Measurements from ENCODE around the gene RBMS3.
"Not testable (repeated sequence)": the region's sequence is repeated elsewhere in the genome, so short reads cannot be mapped to it uniquely, and the experiment has no call there.

RBMS3 gene

DNA sequence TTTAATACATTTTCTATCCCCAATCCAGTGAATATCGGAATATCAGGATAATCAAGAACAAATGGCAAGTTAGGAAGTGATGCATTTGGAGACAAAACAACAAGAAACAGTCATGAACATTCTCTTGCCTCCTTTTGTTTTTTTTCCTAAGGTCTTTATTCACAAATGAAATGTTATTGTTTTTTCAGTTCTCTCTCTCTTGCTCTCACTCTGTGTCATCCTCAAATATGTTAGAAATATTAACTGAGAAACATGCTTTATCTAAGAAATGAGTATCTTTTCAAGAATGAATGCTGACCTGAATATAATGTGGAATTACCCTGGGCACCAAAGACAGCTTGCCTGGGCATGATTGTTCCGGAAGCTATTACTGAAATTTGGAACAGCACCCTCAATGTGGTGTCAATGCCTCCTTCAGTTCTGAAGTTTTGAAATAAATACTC lies 51.3 kb downstream of the RBMS3 start:
- no peak overlapping the region for H3K4me3 ChIP-seq
- peak overlapping the region in 7 of 21 experiments; percentile 10 to 70 (median 43) for H3K27ac ChIP-seq

DNA sequence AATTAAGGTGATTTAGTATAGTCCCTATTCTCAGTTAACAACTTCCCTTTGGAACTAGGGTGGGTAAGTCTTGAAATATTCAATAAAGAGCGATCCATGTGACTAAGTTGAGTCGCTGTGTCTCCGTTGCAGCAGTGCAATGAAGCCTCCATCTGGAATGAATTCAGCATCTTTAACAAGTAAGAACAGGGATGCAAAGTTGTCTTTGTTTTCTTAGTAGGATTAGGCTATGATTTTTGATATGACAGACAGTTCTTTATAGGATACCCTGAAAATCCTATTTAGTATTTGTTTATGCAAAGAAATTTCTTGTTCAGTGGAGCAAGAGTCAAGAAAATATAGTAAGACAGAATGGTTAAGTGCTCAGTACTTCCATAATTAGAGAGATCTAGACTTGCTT lies 52.7 kb downstream of the RBMS3 start:
- Histone ChIP-seq H3K27ac (peak overlapping the region in 5 of 21 experiments; percentile 10 to 64 (median 42)), H3K4me3 (no peak overlapping the region)

DNA sequence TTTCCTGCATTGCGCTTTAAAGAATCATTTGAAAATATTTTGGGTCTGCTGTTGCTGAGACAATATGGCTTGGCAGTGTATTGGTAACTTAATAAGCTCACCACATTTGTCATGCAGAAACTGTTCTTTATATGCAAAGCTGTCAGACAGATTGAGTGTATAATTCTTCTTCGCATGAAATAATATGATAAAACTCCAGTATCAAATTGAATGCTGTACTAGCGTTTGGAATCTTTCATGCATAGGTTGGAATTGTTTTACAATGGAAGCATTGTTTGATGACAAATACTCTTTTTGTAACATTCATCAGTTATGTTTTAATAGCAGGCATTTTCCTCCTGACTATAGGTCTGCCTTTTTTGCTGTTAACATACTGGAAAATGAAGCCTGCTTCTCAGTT lies 53.8 kb downstream of the RBMS3 start:
- Histone ChIP-seq H3K27ac (peak overlapping the region in 16 of 21 experiments; percentile 14 to 85 (median 72)), H3K4me3 (no peak overlapping the region)

DNA sequence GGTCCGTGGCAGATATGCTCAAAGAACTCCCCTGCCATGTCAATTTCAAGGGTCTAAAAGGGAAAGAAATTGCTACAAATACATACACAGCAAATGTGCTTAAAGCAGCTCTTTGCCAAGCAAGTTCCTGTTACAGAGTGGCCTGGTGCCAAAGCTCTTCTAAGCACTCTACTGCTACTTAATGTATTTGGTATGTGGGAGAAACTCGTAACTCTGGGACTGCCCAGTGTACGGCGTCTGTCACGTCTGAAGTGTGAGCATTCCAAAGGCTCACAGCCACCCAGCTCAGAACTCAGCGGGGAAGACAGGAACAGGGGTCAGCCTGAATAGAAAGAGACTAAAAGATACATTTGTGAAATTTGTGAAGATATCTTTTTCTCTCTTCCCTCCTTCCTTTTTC lies 54.6 kb downstream of the RBMS3 start:
- peak overlapping the region in 3 of 7 experiments; percentile 0 to 7 (median 3) for H3K4me3 ChIP-seq
- peak overlapping the region in 20 of 21 experiments; percentile 11 to 85 (median 69) for H3K27ac ChIP-seq

DNA sequence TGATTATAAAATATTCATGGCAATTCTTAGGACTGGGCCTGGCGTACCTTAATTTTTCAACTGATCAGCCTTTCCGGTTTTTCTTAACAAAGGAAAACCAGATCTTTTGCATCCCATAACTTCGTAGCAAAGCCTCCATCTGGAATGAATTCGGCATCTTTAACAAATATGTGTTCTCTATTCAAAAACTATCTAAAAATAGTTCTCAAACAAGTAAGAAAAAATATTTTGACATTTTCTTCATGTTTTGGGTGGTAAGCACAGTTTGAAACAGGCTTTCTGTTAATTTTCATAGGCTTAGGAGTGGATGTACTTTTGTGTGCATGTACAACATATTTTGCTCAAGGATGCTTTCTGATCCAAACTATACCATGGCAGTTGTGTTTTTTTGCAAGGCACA lies 55.1 kb downstream of the RBMS3 start:
- H3K27ac ChIP-seq = peak overlapping the region in 18 of 21 experiments; percentile 11 to 85 (median 72)
- H3K4me3 ChIP-seq = peak overlapping the region in 3 of 7 experiments; percentile 0 to 7 (median 3)

DNA sequence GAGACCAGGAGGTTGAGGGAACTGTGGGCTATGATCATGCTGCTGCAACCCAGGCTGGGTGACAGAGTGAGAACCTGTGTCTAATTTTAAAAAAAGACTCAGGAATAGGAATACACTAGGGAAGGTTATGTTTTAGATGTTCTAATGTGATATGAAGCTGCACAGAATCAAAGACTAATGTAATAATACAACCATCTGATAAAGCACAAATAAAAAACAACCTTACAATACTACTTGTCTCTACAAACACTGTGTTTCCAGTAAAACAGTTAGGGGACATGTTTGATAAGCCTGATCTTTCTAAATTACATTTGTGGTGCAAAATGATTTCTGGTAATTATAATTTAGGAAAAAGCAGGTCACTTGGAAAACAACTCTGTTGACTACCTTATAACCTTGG lies 56.7 kb downstream of the RBMS3 start:
- Histone ChIP-seq H3K4me3 (no peak overlapping the region), H3K27ac (peak overlapping the region in 1 of 21 experiments; percentile 4)

DNA sequence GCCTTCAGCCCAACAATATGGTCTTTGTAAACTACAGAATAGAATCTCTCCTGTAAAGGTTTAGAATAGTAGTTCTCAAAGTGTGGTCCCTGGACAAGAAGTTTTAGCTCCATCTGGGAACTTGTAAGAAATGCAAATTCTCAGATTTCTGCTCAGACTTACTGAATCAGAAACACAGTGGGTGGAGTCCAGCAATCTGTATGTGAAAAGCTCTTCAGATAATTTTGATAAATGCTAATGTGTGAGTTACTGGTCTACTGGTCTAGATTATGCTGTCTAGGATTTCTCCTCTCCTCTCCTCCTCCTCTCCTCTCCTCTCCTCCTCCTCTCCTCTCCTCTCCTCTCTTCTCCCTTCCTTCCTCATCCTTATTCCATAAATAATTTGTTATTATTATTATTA lies 57.5 kb downstream of the RBMS3 start:
- Histone ChIP-seq H3K4me3 (no peak overlapping the region), H3K27ac (no peak overlapping the region)

DNA sequence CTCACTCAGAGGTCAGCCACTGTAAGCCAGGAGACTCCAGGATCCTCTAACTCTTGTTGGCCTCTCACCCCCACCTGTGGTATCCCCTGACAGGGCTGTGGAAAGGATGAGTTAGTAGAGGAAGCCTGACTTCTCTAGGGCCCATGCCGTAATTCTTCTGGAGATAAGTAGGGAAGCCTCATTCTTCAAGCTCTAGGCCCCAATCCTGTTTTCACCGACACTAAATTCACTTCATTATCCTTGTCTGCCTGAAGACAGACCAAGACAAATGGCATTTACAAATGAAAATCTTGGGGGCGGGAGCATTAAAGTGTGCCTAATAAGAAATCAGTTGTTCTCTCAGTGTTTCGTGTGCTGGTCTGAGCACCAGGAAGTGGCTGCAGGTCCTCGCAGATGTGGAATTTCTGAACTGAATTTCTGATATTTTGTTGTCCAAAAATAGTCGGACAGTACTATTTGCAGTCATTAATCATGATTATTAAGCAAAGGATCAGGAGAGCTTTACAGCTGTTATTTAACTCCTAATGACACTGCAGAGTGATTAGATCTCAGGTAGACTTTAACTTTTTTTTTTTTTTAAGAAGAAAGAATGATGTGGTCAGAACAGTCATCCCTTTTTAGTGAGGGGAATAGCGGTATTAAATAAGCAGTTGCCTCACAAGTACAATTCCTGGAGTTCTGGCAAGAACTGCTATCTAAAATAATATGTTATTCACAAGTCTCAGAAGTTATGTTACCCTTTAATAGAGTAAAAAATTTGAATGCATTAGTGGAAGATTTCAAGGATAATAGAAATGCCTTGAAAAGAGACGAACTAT lies 58.4 kb downstream of the RBMS3 start:
- Histone ChIP-seq H3K27ac (peak overlapping the region in 1 of 21 experiments; percentile 19), H3K4me3 (no peak overlapping the region)

DNA sequence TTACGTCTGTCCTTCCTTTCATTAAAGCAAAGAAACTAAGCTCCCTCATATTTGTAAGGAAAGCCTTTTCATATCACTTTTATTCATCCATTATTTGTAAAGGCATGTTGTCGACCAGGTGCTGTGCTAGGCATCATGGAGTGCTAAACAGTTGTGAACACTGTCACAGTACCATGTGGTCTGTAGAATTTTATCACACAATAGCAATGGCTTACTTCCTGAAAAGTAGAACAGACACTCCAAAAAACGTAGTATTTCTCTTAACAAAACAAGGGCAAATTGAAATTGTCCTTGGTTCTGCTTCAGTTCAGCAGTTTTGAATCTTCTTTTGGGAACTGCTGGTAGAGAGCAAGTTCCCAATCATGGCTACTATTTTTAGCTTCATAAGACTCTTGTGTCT lies 63.3 kb downstream of the RBMS3 start:
- Histone ChIP-seq H3K4me3 (no peak overlapping the region), H3K27ac (no peak overlapping the region)

DNA sequence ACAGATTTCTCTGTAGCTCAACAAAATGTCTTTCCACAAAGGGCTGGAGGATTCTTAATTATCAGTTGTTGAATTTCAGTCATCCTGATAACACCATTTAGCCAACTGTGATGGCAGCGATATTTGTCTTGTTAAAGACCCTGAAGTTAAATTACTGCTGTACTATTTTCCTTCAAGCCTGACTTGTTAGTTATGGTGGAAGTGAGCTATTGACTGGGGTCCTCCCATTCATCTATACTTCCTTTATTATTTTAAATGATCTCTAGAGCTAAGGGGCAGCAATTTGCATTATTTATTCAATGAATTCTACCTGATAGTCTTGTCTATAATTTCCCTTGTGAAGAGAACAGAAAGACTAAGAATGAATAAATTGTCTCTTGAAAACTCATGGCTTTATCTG lies 64.1 kb downstream of the RBMS3 start:
- no peak overlapping the region for H3K4me3 ChIP-seq
- H3K27ac ChIP-seq = no peak overlapping the region

DNA sequence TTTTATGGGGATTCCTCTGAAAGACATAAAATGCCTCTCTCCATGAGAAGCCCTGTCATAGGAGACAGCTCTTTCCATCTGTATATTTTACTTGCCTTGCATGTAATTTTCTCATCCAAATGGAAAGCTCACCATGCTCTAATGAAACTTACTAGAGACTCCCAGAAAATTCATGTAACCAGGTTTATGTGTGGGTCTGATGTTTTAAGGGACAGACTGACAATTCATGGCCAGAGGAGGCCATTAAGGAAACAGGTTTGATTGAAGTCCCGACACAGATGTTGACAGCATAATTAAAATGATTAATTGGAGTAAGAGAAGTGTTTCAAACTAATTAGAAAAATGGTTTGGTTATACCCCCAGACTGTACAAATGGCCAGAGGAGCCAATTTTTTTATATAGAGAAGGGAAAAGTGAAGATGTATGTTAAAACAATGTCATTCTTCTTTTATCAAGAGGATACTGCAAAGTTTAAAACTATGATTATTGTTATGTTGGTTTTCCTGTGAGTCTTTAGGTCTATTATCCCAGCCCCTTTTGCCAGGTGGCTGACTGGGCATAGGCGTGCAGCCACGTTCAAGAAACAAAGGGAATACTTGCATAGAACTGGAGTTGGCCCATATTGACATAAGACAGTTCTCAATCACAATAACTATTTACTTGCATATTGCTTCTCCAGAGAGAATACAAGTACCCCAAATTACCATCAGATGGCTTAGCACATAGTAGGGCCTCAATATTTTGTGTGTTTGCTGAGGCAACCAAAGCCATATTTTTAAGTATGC lies 64.8 kb downstream of the RBMS3 start:
- no peak overlapping the region for H3K4me3 ChIP-seq
- H3K27ac ChIP-seq = no peak overlapping the region

DNA sequence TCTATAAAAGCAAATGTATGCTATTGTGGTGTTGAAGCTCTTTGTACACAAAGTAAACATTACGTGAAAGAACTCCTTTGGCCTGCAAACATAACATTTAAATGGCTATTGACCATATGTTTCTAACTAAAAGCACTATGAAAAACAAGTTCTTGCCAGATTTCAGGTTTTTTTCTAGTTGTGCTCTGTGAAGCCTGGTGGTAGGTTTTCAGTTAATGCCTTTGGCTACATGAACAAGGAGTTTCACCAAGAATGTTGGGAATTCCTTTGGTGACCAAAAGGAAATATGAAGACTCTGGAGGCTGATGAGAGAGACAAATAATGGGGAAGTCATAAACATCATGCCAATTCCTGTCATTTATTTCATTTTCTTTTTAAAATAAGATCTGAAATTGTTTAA lies 66.0 kb downstream of the RBMS3 start:
- H3K27ac ChIP-seq = no peak overlapping the region
- H3K4me3 ChIP-seq = no peak overlapping the region

DNA sequence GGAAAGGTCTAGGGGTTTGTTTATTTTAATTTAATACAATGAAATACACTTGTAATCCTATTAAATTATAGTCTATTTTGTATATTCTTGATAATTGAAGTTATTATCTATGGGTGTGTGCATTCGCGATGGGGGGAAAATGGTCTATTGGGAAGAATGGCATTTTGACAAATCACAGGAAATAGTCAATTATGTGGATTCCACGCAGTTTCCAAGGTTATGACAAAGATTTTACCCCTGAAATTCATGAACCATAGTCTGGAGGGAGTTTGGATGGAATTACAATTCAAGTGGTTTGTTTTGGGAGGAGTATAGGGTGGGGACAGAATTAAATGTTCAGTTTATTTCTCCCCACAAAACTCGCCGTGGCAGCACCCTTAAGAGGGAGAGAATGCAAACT lies 66.5 kb downstream of the RBMS3 start:
- H3K4me3 ChIP-seq = no peak overlapping the region
- no peak overlapping the region for H3K27ac ChIP-seq

DNA sequence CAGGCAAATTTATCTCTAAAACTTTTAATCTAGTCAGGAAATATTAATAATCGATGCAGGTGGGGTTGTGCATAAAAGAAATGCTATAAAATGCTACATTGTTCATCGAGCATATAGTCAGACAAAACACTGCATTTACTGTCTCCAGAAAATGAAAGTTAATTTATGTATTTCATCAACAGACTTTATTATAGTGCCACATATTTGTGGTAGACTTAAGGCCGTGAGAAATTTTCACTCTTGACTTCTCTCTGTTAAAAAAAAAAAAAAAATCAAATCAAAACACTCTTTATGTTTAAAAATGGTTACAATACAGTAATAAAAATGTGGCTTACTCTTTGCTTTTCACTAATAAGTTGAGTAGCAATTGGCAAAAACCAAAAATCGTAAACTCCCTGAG lies 67.4 kb downstream of the RBMS3 start:
- no peak overlapping the region for H3K4me3 ChIP-seq
- no peak overlapping the region for H3K27ac ChIP-seq

DNA sequence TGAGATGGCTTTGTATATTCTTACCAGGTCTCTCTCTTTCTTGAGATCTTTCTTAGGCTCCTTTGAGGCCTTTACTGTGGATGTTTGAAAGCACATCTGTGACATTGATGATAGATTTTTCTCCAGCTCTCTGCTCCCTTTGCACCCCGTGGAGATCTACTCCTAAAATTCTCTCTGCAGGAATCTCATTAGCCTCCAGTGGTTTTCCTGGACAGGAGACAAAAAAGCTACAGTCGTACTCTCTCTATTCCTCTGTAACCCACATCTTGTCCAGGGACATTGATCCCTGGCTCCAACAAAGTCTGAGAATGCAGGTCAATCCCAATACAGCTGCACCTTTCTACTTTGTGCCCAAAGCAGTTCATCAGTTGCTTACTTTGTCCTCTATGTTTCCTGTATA lies 68.2 kb downstream of the RBMS3 start:
- Histone ChIP-seq H3K27ac (no peak overlapping the region), H3K4me3 (no peak overlapping the region)

DNA sequence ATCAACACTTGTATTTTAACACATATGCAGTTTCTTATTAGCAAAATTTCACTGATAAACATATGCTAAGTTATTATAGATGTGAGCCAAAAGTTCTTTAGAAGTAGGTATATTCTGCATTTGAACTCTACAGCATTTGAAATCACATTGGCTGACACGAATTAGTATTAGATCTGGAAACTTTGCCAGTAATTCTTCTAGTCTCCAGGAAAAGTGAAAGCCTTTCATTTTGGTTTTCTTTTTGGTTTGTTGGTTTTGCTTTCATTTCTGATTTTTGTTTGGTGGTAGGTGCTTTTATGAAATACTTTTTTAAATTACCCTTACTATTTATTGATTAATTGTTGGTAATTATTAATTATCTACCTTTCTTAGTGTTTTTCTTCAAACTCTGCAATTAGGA lies 72.9 kb downstream of the RBMS3 start:
- Histone ChIP-seq H3K4me3 (no peak overlapping the region), H3K27ac (peak overlapping the region in 1 of 21 experiments; percentile 18)

DNA sequence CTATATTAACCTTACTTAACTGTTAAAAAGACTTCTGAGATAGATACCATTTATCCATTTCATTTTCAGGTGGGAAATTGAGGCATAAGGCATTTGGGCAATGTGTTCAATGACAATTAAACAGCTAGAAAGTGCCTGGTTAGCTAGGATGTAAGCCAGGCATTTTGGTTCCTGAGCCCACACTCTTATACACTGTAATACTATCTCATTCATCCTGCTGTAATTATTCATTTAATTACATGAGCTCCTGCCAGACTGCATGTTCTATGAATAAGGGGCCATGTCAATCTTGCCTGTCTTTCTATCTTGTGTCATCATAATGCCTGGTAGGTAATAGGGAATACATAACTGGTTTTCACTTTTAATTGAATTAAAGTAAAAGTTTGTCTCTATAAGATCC lies 74.0 kb downstream of the RBMS3 start:
- H3K4me3 ChIP-seq = no peak overlapping the region

DNA sequence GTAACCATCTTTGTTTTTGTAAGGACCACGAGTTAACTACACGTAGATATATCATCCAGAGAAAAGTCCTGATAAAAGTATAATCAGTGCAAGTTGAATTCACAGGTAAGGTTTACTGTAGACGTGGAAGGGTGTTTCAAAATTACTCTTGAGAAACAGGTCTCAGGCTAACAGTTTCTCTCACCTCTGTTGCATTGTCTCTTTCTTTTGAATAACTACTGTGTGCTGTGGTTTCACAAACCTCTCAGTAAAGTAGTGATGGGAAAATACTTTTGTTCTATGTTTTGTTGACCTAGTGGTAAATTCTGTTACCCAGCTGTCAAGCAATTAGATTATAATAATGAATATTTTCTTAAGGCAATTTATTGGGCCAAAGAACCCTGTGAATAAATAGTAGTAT lies 75.2 kb downstream of the RBMS3 start:
- no peak overlapping the region for H3K4me3 ChIP-seq

More for the DNA sequence above, 74.0 kb downstream of the RBMS3 start:
- no peak overlapping the region for H3K27ac ChIP-seq

DNA sequence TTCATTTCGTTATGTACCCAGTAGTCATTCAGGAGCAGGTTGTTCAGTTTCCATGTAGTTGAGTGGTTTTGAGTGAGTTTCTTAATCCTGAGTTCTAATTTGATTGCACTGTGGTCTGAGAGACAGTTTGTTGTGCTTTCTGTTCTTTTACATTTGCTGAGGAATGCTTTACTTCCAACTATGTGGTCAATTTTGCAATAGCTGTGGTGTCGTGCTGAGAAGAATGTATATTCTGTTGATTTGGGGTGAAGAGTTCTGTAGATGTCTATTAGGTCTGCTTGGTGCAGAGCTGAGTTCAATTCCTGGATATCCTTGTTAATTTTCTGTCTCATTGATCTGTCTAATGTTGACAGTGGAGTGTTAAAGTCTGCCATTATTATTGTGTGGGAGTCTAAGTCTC lies 79.4 kb downstream of the RBMS3 start:
- not testable (repeated sequence) for H3K4me3 ChIP-seq, H3K27ac ChIP-seq

More for the DNA sequence above, 75.2 kb downstream of the RBMS3 start:
- H3K27ac ChIP-seq = no peak overlapping the region

DNA sequence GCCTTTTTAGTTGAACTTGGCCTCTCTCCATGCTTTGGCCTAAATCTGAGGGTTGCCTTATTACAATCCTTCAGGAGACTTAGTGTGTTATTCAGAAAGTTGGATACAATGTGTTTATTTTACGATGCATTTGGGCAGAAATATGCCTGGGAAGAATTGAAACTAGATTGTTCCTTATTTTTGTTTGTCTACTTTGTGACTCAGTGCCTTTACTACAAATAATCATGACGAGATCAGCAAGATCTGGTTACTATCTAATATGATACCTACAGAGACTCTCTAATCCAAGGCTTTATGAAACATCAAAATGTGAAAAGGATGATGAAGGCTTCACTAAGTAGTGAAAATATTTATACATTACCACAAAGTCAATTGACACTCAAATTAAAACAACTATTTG lies 82.2 kb downstream of the RBMS3 start:
- Histone ChIP-seq H3K27ac (no peak overlapping the region), H3K4me3 (no peak overlapping the region)

DNA sequence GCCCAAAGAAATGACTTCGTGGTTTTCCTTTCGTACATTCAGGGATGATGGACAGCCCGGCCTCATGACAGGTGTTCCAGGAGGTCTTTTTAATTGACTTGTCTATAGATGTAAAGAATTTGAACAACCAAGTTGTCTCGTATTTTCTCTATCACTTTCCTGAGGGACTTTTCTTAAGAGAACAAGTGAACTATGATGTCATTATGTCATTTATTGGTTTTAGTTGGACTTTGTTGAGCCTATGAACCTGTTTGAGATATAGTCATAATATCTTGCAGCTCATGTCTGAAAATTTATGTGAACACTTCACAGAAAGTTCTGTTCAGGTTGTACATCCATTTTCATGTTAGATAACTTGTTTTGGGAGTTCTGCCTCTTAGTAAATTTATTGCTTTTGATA lies 89.2 kb downstream of the RBMS3 start:
- H3K4me3 ChIP-seq = no peak overlapping the region
- H3K27ac ChIP-seq = no peak overlapping the region

Data from skin epidermis (tissue), 12 donors.